Hepatocyte (in vitro differentiated cells): ENCODE results near the gene AIFM3.

Experiments
- EZH2 ChIP-seq: fragments of 200-600 bp; sonication (generic); IDR thresholded peaks from 2 replicates; pipeline ENCODE4 v1.6.1; 2016; ENCODE audit warnings: antibody characterized with exemption, mild to moderate bottlenecking, borderline replicate concordance
- EZH2phosphoT487 ChIP-seq: fragments of 200-600 bp; sonication (generic); IDR thresholded peaks from one replicate; pipeline ENCODE4 v1.6.1; 2018; ENCODE audit warnings: antibody characterized with exemption, mild to moderate bottlenecking, low read depth, moderate library complexity; ENCODE audit not compliant: unreplicated experiment, severe bottlenecking
- TF ChIP-seq, protein P1 (sequence below): fragments of 200-600 bp; sonication (generic); IDR thresholded peaks from 2 replicates; pipeline ENCODE4 v1.5.1; 2016; ENCODE audit warnings: antibody characterized with exemption, mild to moderate bottlenecking; ENCODE audit not compliant: poor library complexity

DNA sequence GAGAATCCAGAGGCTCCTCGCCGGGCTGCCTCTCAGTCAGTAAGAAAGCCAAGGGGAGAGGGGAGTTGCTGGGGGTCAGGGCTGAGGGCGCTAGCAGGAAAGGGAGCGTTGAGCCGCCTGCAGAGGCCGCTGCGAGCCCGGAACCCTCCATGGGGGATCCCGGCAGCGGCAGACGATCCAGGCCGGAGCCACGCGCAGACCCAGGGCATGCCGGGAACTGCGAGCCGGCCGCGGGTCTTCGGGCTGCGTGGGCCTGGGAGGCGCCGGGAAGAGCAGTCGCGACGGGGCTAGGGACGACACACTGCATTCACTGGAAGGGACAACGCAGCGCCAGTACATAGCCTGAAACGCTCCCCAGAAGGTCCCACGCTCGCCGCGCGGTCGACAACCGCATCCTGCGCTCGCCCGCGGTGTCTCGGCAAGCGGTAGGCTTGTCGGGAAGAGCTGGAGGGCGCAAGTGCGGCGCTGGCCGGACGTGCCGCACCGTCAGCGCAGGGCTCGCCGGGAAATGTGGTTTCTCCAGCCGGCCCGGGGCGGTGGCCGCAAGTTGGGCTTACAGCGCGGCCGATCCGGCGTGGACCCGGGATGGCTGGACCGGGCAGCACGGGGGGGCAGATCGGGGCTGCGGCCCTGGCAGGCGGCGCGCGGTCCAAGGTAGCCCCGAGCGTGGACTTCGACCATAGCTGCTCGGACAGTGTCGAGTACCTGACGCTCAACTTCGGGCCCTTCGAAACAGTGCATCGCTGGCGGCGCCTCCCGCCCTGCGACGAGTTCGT lies 14.9 kb downstream of the AIFM3 start, which contains the start of gene LZTR1:
- TF ChIP-seq, protein P1, sequence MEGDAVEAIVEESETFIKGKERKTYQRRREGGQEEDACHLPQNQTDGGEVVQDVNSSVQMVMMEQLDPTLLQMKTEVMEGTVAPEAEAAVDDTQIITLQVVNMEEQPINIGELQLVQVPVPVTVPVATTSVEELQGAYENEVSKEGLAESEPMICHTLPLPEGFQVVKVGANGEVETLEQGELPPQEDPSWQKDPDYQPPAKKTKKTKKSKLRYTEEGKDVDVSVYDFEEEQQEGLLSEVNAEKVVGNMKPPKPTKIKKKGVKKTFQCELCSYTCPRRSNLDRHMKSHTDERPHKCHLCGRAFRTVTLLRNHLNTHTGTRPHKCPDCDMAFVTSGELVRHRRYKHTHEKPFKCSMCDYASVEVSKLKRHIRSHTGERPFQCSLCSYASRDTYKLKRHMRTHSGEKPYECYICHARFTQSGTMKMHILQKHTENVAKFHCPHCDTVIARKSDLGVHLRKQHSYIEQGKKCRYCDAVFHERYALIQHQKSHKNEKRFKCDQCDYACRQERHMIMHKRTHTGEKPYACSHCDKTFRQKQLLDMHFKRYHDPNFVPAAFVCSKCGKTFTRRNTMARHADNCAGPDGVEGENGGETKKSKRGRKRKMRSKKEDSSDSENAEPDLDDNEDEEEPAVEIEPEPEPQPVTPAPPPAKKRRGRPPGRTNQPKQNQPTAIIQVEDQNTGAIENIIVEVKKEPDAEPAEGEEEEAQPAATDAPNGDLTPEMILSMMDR, result peak; percentile 48
- TF ChIP-seq EZH2, result no peak
- TF ChIP-seq EZH2phosphoT487, result no peak
